Breast epithelium (tissue), 3 donors: ENCODE measurements around the gene SRGAP2C.
"Not testable (repeated sequence)": the region's sequence is repeated elsewhere in the genome, so short reads cannot be mapped to it uniquely, and the experiment has no call there.

Experiments used
- POLR2A ChIP-seq: fragments of 450-650 bp; IDR thresholded peaks from one replicate; pipeline ENCODE4 v1.6.1; 2016; ENCODE audit warnings: antibody characterized with exemption, mild to moderate bottlenecking, moderate library complexity
- POLR2AphosphoS5 ChIP-seq, 3 donors: sonication (generic); formaldehyde crosslinking; IDR thresholded peaks; one replicate each; pipeline ENCODE4 v1.6.1; 2017; ENCODE audit warnings: antibody characterized with exemption in 3 of 3
- TF ChIP-seq, protein P1 (sequence below), 3 donors: fragments of 450-650 bp; IDR thresholded peaks; one replicate each; pipeline ENCODE4 v1.5.1; 2016 to 2017; ENCODE audit warnings: antibody characterized with exemption in 3 of 3, mild to moderate bottlenecking in 3 of 3, moderate library complexity in 3 of 3

DNA sequence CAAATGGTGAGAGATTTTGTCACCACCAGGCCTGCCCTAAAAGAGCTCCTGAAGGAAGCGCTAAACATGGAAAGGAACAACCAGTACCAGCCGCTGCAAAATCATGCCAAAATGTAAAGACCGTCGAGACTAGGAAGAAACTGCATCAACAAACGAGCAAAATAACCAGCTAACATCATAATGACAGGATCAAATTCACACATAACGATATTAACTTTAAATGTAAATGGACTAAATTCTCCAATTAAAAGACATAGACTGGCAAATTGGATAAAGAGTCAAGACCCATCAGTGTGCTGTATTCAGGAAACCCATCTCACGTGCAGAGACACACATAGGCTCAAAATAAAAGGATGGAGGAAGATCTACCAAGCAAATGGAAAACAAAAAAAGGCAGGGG lies 218.5 kb downstream of the SRGAP2C start:
- TF ChIP-seq, protein P1, sequence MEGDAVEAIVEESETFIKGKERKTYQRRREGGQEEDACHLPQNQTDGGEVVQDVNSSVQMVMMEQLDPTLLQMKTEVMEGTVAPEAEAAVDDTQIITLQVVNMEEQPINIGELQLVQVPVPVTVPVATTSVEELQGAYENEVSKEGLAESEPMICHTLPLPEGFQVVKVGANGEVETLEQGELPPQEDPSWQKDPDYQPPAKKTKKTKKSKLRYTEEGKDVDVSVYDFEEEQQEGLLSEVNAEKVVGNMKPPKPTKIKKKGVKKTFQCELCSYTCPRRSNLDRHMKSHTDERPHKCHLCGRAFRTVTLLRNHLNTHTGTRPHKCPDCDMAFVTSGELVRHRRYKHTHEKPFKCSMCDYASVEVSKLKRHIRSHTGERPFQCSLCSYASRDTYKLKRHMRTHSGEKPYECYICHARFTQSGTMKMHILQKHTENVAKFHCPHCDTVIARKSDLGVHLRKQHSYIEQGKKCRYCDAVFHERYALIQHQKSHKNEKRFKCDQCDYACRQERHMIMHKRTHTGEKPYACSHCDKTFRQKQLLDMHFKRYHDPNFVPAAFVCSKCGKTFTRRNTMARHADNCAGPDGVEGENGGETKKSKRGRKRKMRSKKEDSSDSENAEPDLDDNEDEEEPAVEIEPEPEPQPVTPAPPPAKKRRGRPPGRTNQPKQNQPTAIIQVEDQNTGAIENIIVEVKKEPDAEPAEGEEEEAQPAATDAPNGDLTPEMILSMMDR (IDR thresholded peaks at IDR 0.05) = not testable (repeated sequence)
- TF ChIP-seq POLR2A; POLR2AphosphoS5 (IDR thresholded peaks at IDR 0.05): not testable (repeated sequence)
